GM18498 (cell line): ENCODE measurements around the gene LTBP2.

Experiments
- ATAC-seq: cut with Tn5 transposase; IDR thresholded peaks from one replicate; pipeline ENCODE4 v1.9.1; 2021; ENCODE audit warnings: mild to moderate bottlenecking, moderate library complexity; ENCODE audit not compliant: unreplicated experiment

The LTBP2 gene

DNA sequence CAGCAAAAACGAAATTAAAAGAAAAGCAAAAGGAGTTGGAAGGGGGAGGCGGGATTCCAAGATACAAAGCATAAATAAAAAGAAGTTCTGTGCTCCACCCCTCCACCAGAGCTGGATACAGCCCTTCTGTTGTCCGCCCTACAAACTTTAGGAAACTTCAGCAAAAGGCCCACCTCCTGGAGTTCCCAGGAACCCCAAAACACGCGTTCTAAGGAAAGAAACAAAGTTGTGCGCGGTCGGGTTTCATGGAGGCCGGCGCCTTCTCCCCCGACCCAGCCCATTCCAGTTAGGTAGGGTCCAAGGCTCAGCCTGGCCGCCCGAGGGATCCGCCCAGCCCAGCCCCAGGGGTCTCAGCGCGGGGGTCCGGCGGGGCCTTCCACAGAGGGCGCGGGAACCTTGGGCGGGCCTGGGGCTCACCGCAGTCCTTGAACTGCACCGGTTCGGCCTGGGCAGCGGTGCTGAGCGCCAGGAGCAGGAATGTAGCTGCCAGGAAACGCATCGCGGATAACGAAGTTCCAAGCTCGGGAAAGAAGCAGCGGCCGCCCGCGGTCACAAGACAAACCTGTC, 119.2 kb downstream of the LTBP2 start, which contains the start of gene NPC2:
TSS of gene NPC2 (minus strand) at position 530 of the 567 bp plus-strand sequence. CDS start at position 499, 31 bp downstream.
- ATAC-seq = peak; percentile 14

DNA sequence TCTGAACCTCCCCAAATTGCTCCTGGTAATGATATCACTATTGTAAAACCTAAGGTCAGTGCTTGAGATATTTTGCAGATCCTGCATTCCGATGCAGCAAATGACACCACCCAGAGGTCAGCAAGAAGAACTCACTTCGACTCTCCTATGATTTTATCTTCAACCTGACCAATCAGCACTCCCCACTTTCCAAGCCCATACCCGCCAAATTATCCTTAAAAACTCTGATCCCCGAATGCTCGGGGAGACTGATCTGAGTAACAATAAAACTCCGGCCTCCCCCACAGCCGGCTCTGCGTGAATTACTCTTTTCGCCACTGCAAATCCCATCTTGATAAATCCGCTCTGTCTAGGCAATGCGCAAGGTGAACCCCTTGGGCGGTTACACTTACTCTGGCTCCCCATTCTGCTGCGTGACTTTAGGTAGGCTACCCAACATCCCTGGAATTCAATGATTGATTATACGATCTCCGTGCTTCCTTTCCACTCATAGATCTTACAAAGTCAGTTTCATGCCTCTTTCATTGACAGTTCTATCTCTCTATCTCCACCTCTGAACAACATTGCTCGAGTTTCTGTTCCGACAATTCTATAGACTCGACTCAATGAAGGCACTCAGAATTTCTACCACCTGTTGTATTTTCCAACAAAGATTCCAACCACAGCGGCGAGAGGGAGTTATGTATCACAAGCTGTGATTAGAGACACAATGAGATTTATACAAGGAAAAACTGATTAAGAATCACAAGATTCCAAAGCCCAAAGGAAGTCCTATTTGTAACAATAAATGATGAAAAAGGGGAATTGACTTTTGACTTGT, 119.9 kb downstream of the LTBP2 start:
- no peak for ATAC-seq

GRCh38 chr14:74490486-74490885, 121.6 kb downstream of the LTBP2 start:
- no peak for ATAC-seq

DNA sequence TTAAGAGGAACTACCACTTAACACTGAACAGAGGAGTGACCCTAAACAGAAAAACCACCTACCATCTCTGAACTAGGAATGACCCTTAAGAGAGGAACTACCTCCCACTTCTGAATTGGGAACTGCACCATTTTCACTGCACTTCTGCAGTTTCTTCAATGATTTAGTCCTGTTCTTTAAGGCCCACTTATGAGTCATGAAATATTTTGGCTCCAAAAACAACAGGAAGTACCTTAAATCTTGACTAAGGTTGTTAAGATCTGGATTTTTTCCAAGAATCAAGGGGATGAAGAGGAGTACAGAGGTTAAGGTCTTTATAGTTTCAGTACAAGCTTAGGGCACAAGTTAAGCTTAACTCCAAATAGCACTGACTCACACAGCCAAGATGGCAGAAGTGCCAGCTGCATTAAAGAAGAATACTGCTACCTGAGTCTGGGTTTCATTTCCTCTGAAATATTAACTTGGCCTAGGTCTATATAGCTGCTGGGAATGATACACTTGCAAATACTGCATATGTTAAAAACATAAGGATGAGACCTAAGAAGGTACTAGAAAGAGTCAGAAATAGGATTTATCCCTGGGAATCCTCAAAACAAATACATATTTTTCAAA, 123.1 kb downstream of the LTBP2 start:
- no peak for ATAC-seq

- no peak for ATAC-seq
Observed at GRCh38 chr14:74486164-74486563, 125.9 kb downstream of the LTBP2 start.

GRCh38 chr14:74483321-74483720, 128.7 kb downstream of the LTBP2 start:
- no peak for ATAC-seq

GRCh38 chr14:74482571-74482970, 129.5 kb downstream of the LTBP2 start:
- no peak for ATAC-seq

- ATAC-seq = no peak
Observed at GRCh38 chr14:74480046-74480445, 132.0 kb downstream of the LTBP2 start.

DNA sequence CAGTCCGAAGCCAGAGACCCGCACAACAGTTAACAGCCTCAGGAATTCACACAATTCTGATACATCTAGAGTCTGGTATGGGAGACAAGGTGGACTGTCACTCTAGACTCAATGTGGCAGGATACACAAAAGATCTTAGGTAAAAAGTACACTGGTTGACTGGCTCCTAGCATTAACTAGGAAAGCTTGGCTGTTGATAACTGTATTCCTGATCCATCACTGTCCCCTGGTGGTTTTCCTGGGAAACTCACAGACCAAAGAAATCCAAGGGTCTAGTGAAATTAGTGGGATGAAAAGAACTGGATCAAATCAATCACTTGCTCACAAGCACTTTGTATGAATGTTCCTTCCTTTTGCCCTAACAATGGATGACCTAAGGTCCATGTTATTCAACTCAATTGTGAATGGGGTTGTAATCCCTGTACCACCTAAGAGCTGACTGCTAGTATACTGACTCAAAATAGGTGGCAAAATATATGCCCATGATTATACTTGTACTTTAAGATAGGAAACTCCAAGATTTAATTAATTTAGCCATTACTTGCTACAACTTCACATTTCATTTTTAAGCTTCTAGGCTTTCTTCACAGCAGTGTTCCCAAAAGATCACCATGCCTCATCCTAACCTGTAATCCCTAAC, 132.9 kb downstream of the LTBP2 start:
- ATAC-seq = no peak

DNA sequence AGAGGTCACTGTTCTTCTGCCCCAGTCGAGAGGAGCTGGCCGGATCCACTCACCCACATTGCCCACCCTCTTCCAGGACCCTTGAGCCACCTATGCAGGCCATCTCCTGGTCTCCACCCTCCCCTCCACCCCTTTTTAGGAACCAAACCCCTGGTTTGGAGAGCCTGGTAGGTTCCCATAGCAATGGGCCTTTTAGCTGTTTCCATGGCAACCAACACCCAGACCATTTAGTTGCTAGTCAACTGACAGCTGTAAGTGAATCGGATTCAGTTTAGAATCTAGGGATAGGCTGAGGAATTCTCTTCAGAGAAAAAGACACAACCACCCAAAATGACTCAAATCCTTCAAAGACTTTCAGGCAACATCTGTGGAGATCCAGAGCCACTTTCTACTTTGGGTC, 135.4 kb downstream of the LTBP2 start:
- ATAC-seq = no peak

- ATAC-seq = no peak
Observed at GRCh38 chr14:74476107-74476506, 135.9 kb downstream of the LTBP2 start.

DNA sequence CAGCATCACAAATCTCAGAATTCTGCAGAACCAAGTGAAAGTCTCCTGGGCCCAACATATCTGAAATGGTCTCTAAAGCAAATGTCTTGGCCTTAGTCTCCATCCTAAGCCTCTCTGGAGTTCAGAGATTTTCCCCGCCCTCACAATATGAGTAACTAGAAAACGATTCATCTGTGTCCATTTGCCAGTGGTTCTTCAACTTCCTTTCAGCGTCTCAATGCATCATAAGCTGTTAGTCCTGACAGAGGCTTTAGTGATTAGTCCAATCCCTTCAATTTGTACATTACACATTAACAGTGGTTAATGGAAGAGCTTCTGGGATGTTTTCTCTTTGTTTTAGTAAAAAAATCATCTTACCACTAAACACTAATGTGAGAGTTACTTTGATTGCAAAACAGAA, 136.4 kb downstream of the LTBP2 start:
- no peak for ATAC-seq

- no peak for ATAC-seq
Observed at GRCh38 chr14:74474376-74474775, 137.7 kb downstream of the LTBP2 start.

DNA sequence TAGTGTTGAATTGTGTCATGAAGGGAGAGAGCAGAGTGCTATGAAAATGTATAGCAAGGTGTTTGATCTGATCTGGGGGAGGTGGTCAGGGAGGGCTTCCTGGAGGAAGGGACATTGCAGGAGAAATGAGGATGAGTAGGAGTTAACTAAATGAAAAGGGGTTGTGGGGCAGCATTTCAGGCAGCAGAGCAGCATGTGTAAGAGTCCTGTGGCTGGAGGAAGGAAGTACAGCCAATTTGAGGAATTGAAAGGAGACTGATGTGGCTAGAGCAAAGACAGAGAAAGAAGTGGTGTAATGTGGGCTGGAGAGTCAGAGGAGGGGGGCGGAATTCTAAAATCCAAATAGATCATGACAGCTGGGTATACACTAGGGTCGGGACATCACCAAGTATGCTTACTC, 139.4 kb downstream of the LTBP2 start:
- no peak for ATAC-seq

DNA sequence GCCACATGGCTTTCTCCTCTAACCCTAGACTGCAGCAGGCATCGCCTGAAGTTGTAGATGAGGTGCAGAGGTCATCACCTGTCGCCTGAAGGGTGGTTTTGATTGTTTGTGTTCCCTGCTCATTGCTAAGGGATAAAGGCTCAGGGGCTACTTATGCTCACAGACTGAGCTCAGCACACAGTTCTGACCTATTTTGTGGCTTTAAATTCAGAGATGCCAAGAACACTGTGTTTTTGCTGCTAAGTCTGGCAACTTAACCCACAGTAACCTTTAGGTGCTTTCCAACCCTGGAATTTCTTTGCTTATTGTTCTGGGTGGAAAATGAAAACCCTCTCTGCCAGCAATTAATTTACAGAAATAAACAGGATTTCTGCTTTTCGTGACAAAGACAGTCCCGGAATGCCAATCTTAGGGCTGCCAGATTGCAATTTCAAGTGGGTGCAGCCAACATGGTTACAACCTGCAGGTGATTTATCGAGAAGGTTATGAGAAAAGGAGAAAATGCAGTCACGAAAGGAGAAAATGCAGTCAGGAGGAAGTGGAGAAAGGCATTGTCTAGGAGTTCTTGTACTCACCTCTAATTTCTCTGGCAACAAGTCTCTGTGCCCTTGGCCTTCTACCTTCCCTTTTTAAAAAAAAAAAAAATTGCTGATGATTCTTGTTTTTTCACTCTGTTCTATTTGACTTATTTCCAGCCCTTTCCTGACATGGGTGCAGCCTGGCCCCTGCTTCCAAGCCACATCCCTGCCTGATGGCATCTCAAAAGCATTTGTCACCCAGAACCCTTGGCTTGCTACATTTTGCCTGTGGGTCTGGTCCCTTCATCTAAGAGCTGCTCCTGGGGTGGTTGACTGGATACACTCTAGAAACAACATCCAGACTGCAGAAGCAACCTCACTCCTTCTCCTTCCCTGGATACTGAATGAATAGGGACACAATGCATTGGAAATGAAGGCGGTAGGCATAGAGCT, 142.2 kb downstream of the LTBP2 start:
- no peak for ATAC-seq

DNA sequence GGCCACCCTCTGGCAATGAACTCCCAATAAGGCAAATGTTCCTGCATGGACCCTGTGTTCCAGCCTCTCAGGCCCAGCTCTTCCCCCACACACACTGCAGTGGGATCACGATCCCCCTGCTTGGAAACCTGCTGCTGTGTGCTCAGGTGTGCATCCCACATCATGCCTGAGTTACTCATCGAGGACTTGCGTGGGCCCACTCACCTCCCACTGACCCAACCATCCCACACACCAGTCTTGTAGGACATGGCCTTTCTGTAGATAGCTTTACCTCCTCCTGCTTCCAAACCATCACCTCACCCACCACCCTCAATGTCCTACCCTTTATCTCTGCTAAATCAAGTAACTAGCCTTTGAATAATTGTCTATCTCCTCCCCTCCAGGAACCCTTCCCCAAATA, 143.5 kb downstream of the LTBP2 start:
- no peak for ATAC-seq

DNA sequence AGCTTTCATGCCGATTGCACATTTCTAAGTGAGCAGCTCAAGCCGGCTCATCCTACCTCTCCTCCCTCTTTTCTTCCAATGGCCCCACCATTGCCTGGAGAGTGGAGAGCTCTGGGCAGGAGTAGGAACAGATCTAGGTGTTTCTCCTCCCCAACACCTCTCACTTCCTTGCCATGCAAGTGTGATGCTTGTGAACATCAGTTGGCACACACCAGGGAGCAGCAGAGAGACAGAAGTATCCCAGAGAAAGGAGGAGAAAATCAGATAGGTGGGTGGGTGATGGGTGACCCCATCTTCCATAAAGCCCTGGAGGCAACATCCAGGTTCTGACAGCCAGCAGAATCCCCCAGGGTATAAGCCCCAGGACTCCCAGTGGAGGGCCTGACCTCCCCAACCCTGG, 146.7 kb downstream of the LTBP2 start:
- ATAC-seq = no peak

DNA sequence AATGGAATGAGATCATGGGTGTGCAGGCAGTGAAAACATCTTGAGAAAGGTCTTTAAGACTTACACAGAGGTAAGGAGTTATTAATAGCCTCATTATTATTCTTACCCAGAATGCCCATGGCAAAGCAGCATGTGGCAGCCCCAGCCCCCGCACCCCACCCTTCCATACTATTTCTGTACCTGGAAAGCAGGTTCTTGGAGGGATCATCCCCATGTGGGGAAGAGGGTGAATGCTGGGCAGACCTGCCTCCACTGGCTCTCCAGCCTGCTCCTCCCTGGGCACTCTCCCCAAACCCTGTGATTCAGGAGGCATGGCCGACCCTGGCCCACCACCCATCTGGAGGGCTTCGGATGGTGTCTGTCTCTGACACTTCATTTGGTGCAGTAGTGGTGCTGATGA, 147.3 kb downstream of the LTBP2 start:
- ATAC-seq = no peak

DNA sequence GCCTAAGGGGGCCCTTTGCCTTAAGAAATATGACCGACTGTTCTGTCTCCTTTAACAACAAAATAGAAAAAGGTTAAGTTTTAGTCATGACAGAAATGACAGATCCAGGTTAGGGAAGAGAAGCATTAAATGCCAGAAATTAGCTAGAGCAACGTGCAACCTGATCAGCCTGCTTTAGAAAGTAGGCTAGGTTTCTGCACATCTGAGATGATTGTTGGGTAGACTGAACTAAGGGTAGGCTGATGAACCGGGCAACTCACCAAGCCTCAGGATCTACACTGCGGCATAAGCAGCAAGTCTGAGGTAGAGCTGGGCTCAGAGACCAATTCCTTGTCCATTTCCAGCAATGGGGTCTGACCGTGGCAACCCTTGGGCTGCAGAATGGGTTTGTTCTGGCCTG, 148.3 kb downstream of the LTBP2 start:
- no peak for ATAC-seq

GRCh38 chr14:74462993-74463392, 149.0 kb downstream of the LTBP2 start:
- no peak for ATAC-seq

- ATAC-seq = no peak
Observed at GRCh38 chr14:74459976-74460375, 152.1 kb downstream of the LTBP2 start.
